Mesothelial cell of epicardium (in vitro differentiated cells): ENCODE results near the gene PPP2R5B. TPM values are rescaled to one million over a fixed set of nuclear protein-coding genes. Genes with fewer than 3 reads are reported as not detected.

Source experiments
- DNase-seq, 2 experiments: peaks; one replicate each; pipeline ENCODE4 v3.0.0; 2021; ENCODE audit warnings: low spot score in 2 of 2; ENCODE audit not compliant: unreplicated experiment in 2 of 2
- H3K27ac Mint-ChIP-seq: 2 replicates; pipeline ENCODE4 v1.8.0; 2021; ENCODE audit warnings: mixed read lengths
- H3K27me3 Mint-ChIP-seq: 2 replicates; pipeline ENCODE4 v1.8.0; 2021; ENCODE audit warnings: low read depth, mixed read lengths
- H3K36me3 Mint-ChIP-seq: 2 replicates; pipeline ENCODE4 v1.8.0; 2021; ENCODE audit warnings: mixed read lengths
- H3K4me1 Mint-ChIP-seq: 2 replicates; pipeline ENCODE4 v1.8.0; 2021; ENCODE audit warnings: mixed read lengths
- H3K4me3 Mint-ChIP-seq: 2 replicates; pipeline ENCODE4 v1.8.0; 2021; ENCODE audit warnings: mild to moderate bottlenecking, moderate library complexity, mixed read lengths
- H3K9me3 Mint-ChIP-seq: 2 replicates; pipeline ENCODE4 v1.8.0; 2021; ENCODE audit warnings: mixed read lengths
- total RNA-seq: library from RNA; stranded (reverse); gene quantifications from 3 replicates; pipeline ENCODE4 v1.2.1, GENCODE V29; 2021
- TF ChIP-seq, protein P1 (sequence below): fragments of 200-600 bp; sonication (generic); IDR thresholded peaks from one replicate; pipeline ENCODE4 v1.5.0; 2021; ENCODE audit warnings: antibody characterized with exemption; ENCODE audit not compliant: unreplicated experiment

The PPP2R5B gene
- total RNA-seq, 1 donor from 2014 or later: 13.5 TPM

DNA sequence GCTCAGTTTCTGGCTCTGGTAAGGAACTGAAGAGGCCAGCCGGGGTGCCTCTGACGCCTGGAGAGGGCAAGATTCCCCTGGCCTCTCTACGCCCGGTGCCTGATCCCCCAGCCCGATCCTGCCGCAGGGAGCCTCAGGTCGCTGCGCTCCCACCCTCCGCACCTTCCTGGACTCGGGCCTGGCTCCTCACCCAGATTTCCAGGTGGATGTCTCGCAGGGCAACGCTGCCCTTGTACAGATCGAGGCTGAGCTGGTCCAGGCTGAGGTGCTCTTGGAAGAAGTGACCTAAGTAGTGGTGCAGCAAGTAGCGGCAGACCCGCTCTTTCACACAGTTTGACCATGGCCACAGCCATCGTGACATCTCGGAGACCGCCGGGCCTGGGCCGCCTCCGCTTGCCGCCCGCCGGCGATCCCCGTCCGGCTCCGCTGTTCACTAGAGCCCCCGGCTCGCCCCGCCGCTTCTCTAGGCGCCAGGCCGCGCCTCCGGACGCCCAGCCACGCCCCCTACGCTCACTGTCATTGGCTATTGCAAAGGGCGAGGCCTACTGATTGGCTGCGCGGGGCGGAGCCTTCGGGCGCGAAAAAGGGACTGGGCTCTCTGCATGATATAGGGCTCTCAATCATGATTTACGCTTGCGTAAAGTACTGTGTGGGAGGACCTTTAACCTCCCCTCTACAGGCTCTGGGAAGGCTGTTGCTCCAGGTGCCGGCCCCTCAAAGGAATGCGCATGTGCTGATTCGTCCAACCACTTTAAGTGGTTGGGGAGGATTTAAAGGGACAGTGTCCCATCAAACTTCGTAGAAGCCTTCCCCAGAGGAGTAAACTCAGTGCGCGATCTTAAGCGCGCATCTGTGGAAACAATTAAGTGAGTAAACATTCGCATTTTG lies 7.5 kb upstream of the PPP2R5B start, which contains the start of gene ATG2A:
Gene ATG2A, minus strand, starts transcription at position 435 of the 888 bp plus-strand sequence. Its CDS starts 74 bp downstream, at position 361.
- DNase-seq: peak; percentile 96 to 97
- peak within 1 kb of the TSS; percentile 97 for H3K27ac Mint-ChIP-seq
- H3K4me3 Mint-ChIP-seq: peak within 1 kb of the TSS; percentile 91
- H3K9me3 Mint-ChIP-seq: no peaks in the 10 kb centered on the region
- TF ChIP-seq, protein P1, sequence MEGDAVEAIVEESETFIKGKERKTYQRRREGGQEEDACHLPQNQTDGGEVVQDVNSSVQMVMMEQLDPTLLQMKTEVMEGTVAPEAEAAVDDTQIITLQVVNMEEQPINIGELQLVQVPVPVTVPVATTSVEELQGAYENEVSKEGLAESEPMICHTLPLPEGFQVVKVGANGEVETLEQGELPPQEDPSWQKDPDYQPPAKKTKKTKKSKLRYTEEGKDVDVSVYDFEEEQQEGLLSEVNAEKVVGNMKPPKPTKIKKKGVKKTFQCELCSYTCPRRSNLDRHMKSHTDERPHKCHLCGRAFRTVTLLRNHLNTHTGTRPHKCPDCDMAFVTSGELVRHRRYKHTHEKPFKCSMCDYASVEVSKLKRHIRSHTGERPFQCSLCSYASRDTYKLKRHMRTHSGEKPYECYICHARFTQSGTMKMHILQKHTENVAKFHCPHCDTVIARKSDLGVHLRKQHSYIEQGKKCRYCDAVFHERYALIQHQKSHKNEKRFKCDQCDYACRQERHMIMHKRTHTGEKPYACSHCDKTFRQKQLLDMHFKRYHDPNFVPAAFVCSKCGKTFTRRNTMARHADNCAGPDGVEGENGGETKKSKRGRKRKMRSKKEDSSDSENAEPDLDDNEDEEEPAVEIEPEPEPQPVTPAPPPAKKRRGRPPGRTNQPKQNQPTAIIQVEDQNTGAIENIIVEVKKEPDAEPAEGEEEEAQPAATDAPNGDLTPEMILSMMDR: no peak
- no peaks in the 10 kb centered on the region for H3K27me3 Mint-ChIP-seq
- H3K4me1 Mint-ChIP-seq: peaks cover 22% of the 10 kb centered on the region
- peaks cover 5% of the 10 kb centered on the region for H3K36me3 Mint-ChIP-seq

DNA sequence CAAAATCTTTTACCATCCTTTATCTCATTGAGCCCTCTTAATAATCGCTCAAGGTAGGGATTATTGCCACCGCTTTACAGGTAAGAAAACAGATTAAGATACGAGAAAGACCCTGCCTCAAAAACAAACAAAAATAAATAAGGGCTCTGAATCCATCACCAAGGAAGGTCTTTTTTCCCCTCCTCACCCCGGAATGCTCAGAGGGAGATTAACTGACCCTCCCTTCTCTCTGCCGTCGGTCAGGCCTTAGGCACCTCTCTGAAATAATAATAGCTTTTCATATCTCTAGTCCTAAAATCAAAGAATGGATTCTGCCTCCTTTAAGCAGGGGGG lies 6.9 kb upstream of the PPP2R5B start:
- peaks cover 22% of the 10 kb centered on the region for H3K4me1 Mint-ChIP-seq
- H3K4me3 Mint-ChIP-seq: peak overlapping the region; percentile 91
- H3K27ac Mint-ChIP-seq: peak overlapping the region; percentile 97
- no peaks in the 10 kb centered on the region for H3K27me3 Mint-ChIP-seq
- TF ChIP-seq, protein P1: no peak
- DNase-seq: no peak
- no peaks in the 10 kb centered on the region for H3K9me3 Mint-ChIP-seq
- H3K36me3 Mint-ChIP-seq: peaks cover 5% of the 10 kb centered on the region

DNA sequence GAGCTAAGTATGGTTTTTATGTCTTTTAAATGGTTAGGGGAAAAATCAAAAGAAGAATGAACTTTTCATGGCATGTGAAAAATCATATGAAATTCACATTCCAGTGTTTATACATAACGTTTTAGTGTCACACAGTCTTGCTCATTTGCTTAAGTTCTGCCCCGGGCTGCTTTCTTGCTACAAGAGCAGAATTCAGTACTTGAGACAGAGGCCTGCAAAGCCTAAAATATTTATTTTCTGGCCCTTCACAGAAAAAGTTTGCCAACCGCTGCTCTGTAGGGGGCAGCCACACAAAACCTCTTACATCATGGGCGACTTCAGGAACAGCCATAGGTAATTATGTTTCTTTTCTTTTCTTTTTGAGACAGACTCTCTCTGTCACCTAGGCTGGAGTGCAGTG lies 6.5 kb upstream of the PPP2R5B start:
- peaks cover 22% of the 10 kb centered on the region for H3K4me1 Mint-ChIP-seq
- H3K27ac Mint-ChIP-seq: peak overlapping the region; percentile 97
- H3K4me3 Mint-ChIP-seq: peak overlapping the region; percentile 91
- DNase-seq: no peak
- H3K36me3 Mint-ChIP-seq: peaks cover 5% of the 10 kb centered on the region
- no peaks in the 10 kb centered on the region for H3K9me3 Mint-ChIP-seq
- TF ChIP-seq, protein P1: no peak
- no peaks in the 10 kb centered on the region for H3K27me3 Mint-ChIP-seq

DNA sequence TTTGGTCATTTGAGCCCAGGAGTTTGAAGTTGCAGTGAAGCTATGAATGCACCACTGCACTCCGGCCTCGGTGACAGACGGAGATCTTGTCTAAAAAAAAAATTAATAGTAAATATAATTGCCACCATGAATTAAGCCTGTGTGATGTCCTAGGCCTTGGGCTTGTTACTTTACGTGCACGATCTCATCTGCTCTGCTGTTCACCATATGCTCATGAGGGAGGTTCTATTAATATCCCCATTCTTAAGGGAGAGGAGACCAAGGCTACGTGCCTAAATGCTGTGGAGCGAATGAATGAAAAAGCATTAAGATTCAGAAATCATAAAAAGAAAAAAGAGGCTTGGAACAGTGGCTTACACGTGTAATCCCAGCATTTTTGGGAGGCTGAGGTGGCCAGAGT lies 4.9 kb upstream of the PPP2R5B start:
- TF ChIP-seq, protein P1: no peak
- Mint-ChIP-seq H3K27me3 (no peaks in the 10 kb centered on the region), H3K4me3 (no peak overlapping the region), H3K36me3 (no peaks in the 10 kb centered on the region), H3K9me3 (no peaks in the 10 kb centered on the region), H3K4me1 (peaks cover 31% of the 10 kb centered on the region), H3K27ac (peak overlapping the region; percentile 16)
- DNase-seq: no peak

DNA sequence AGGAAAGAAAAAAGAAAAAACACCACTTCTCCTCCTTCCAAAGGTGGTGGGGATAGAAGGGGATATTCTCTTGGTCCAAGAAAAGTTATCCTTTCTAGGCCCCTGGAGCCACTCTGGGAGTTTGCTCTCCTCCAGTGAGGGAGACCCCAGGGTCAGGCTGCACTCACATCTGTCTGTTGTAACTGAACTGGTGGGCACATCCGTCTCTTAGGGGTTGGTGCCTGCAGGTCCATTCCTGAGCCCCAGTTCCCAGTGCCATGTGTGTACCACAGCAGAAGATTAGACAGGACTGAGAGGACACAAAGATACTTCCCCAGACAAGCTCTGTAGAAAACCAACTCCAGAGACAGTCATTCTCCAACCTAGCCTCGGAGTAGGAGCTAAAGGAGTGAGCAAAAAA lies 4.4 kb upstream of the PPP2R5B start:
- H3K4me3 Mint-ChIP-seq: no peak overlapping the region
- TF ChIP-seq, protein P1: no peak
- no peaks in the 10 kb centered on the region for H3K27me3 Mint-ChIP-seq
- DNase-seq: no peak
- no peaks in the 10 kb centered on the region for H3K36me3 Mint-ChIP-seq
- H3K27ac Mint-ChIP-seq: no peak overlapping the region
- peaks cover 33% of the 10 kb centered on the region for H3K4me1 Mint-ChIP-seq
- no peaks in the 10 kb centered on the region for H3K9me3 Mint-ChIP-seq
